SK-N-MC (cell line): ENCODE data around the gene MUSK.

ENCODE experiments used
- DNase-seq: peaks from one replicate; pipeline ENCODE4 v3.0.0-alpha.2; 2011; ENCODE audit warnings: low read depth, low spot score
- H3K27ac ChIP-seq: fragments of 200-600 bp; sonication (generic); 2 replicates; pipeline ENCODE4 v1.5.1; 2016; ENCODE audit warnings: mixed run types
- H3K36me3 ChIP-seq: fragments of 200-600 bp; sonication (generic); 2 replicates; pipeline ENCODE4 v1.6.1; 2017; ENCODE audit warnings: antibody characterized with exemption, low read length, mixed read lengths; ENCODE audit not compliant: insufficient read depth
- H3K4me3 ChIP-seq: fragments of 200-600 bp; sonication (generic); 2 replicates; pipeline ENCODE4 v1.5.1; 2016
- H3K9ac ChIP-seq: fragments of 200-600 bp; sonication (generic); 2 replicates; pipeline ENCODE4 v1.8.0; 2017; ENCODE audit warnings: mixed run types, mixed read lengths; ENCODE audit not compliant: insufficient read length
- H3K9me3 ChIP-seq: fragments of 200-600 bp; sonication (generic); 2 replicates; pipeline ENCODE4 v1.6.1; 2017; ENCODE audit warnings: low read depth, mild to moderate bottlenecking, antibody characterized with exemption, low read length, moderate library complexity, mixed read lengths
- EZH2 ChIP-seq: fragments of 200-600 bp; sonication (generic); IDR thresholded peaks from one replicate; pipeline ENCODE4 v1.6.1; 2017; ENCODE audit warnings: antibody characterized with exemption
- FOXP2 ChIP-seq: optimal IDR thresholded peaks from 2 replicates; pipeline ENCODE3; 2011; ENCODE audit warnings: mild to moderate bottlenecking, moderate library complexity; ENCODE audit not compliant: insufficient read depth; ENCODE audit errors: extremely low read length, control extremely low read depth
- POLR2AphosphoS5 ChIP-seq: IDR thresholded peaks from 2 replicates; pipeline ENCODE4 v1.6.1; 2012; ENCODE audit warnings: mild to moderate bottlenecking, low read depth, low read length, borderline replicate concordance

The MUSK gene

GRCh38 chr9:110746211-110746930, 77.8 kb downstream of the MUSK start:
- no peaks in the 10 kb centered on the region for H3K36me3 ChIP-seq
- TF ChIP-seq EZH2 = no peak
- no peak for TF ChIP-seq POLR2AphosphoS5
- TF ChIP-seq FOXP2 = no peak
- H3K9me3 ChIP-seq = no peaks in the 10 kb centered on the region
- no peak overlapping the region for H3K9ac ChIP-seq
- no peak for DNase-seq
- no peak overlapping the region for H3K4me3 ChIP-seq
- no peak overlapping the region for H3K27ac ChIP-seq

- Histone ChIP-seq H3K36me3 (no peaks in the 10 kb centered on the region), H3K4me3 (no peak overlapping the region), H3K27ac (no peak overlapping the region), H3K9ac (no peak overlapping the region), H3K9me3 (no peaks in the 10 kb centered on the region)
- DNase-seq = no peak
- TF ChIP-seq EZH2 (no peak), POLR2AphosphoS5 (no peak), FOXP2 (no peak)
These were observed 79.8 kb downstream of the MUSK start for GRCh38 chr9:110748251-110748893.

GRCh38 chr9:110750272-110750671, 81.7 kb downstream of the MUSK start:
- Histone ChIP-seq H3K27ac (no peak overlapping the region), H3K4me3 (no peak overlapping the region), H3K9me3 (no peaks in the 10 kb centered on the region), H3K36me3 (no peaks in the 10 kb centered on the region), H3K9ac (no peak overlapping the region)
- TF ChIP-seq POLR2AphosphoS5 = no peak
- no peak for TF ChIP-seq EZH2
- no peak for TF ChIP-seq FOXP2
- no peak for DNase-seq

- no peak for DNase-seq
- Histone ChIP-seq H3K9me3 (no peaks in the 10 kb centered on the region), H3K9ac (no peak overlapping the region), H3K36me3 (no peaks in the 10 kb centered on the region), H3K4me3 (no peak overlapping the region), H3K27ac (no peak overlapping the region)
- TF ChIP-seq FOXP2 = no peak
- TF ChIP-seq POLR2AphosphoS5 = no peak
- TF ChIP-seq EZH2 = no peak
These were observed 83.4 kb downstream of the MUSK start for GRCh38 chr9:110751971-110752370.

- DNase-seq = no peak
- Histone ChIP-seq H3K9ac (no peak overlapping the region), H3K36me3 (no peaks in the 10 kb centered on the region), H3K4me3 (no peak overlapping the region), H3K9me3 (no peaks in the 10 kb centered on the region), H3K27ac (no peak overlapping the region)
- TF ChIP-seq EZH2 (no peak), FOXP2 (no peak), POLR2AphosphoS5 (no peak)
These were observed 84.2 kb downstream of the MUSK start for GRCh38 chr9:110752766-110753165.

- Histone ChIP-seq H3K9me3 (peaks cover under 1% of the 10 kb centered on the region; the same call in 1 of the 2 replicates), H3K4me3 (0 out of 2 replicates have a peak overlapping the region, but pooled peaks have one; percentile 4), H3K27ac (peak overlapping the region; percentile 65), H3K36me3 (no peaks in the 10 kb centered on the region), H3K9ac (no peak overlapping the region)
- TF ChIP-seq POLR2AphosphoS5 = no peak
- no peak for TF ChIP-seq FOXP2
- TF ChIP-seq EZH2 = no peak
- no peak for DNase-seq
These were observed 85.2 kb downstream of the MUSK start for GRCh38 chr9:110753731-110754231.

GRCh38 chr9:110755179-110755578, 86.6 kb downstream of the MUSK start:
- Histone ChIP-seq H3K9me3 (peaks cover 5% of the 10 kb centered on the region; the same call in 1 of the 2 replicates), H3K4me3 (no peak overlapping the region), H3K9ac (no peak overlapping the region), H3K36me3 (0 out of 2 replicates have a peak, but pooled peaks cover 3% of the 10 kb centered on the region), H3K27ac (no peak overlapping the region)
- no peak for DNase-seq
- TF ChIP-seq POLR2AphosphoS5 (no peak), EZH2 (no peak), FOXP2 (no peak)

GRCh38 chr9:110758201-110758600, 89.6 kb downstream of the MUSK start:
- Histone ChIP-seq H3K9ac (no peak overlapping the region), H3K36me3 (0 out of 2 replicates have a peak, but pooled peaks cover 3% of the 10 kb centered on the region), H3K27ac (peak overlapping the region; percentile 58; the same call in 1 of the 2 replicates), H3K4me3 (no peak overlapping the region), H3K9me3 (peaks cover 7% of the 10 kb centered on the region; the same call in 1 of the 2 replicates)
- no peak for DNase-seq
- no peak for TF ChIP-seq POLR2AphosphoS5
- no peak for TF ChIP-seq FOXP2
- no peak for TF ChIP-seq EZH2

GRCh38 chr9:110762783-110763182, 94.2 kb downstream of the MUSK start:
- H3K9ac ChIP-seq = no peak overlapping the region
- TF ChIP-seq FOXP2 = no peak
- TF ChIP-seq POLR2AphosphoS5 = no peak
- no peak for TF ChIP-seq EZH2
- no peak for DNase-seq

More at GRCh38 chr9:110762783-110763182, 94.2 kb downstream of the MUSK start:
- no peak overlapping the region for H3K4me3 ChIP-seq
- H3K9me3 ChIP-seq = peaks cover 7% of the 10 kb centered on the region; the same call in 1 of the 2 replicates
- no peak overlapping the region for H3K27ac ChIP-seq
- 0 out of 2 replicates have a peak, but pooled peaks cover 3% of the 10 kb centered on the region for H3K36me3 ChIP-seq
